Measurements from ENCODE around the gene SVOPL. TPM values are rescaled to one million over a fixed set of nuclear protein-coding genes. Genes with fewer than 3 reads are reported as not detected.

SVOPL gene
- total and polyA plus RNA-seq, 9 of the 15 experiments (the other 6 are each of a cell fraction or from before 2014, with no cell fraction given) = 0.13 to 0.42 (median 0.20) TPM; not detected in 6

GRCh38 chr7:138579136-138579535, 122.0 kb downstream of the SVOPL start:
- no peaks in the 10 kb centered on the region for H3K9me1 ChIP-seq (ENCODE audit: control insufficient read depth, insufficient read depth, low read length)
- H3K36me3 ChIP-seq (ENCODE audit: control insufficient read depth, insufficient read depth, low read length) = peaks cover 87% of the 10 kb centered on the region
- H3K27ac ChIP-seq (ENCODE audit: extremely low read depth, low read depth, low read length) = no peak overlapping the region
- CTCF ChIA-PET (ENCODE audit: low intra/inter-chr PET ratio) = no interaction called here
- no peak overlapping the region for H3K4me3 ChIP-seq
- in situ Hi-C loops (cut with MboI) (no loop called here), intact Hi-C loops (cut with micrococcal nuclease) (no loop called here)
- no peak for DNase-seq (ENCODE audit: extremely low read depth in 1 of 4, low spot score in 3 of 4)
- no peaks in the 10 kb centered on the region for H3K27me3 ChIP-seq (ENCODE audit: control insufficient read depth in 2 of 2, insufficient read depth in 2 of 2, low read length in 2 of 2)
- H3K9ac ChIP-seq (ENCODE audit: insufficient read depth in 1 of 2, low read depth in 2 of 2, low read length in 2 of 2) = no peak overlapping the region
- no peak for ATAC-seq
- H4K20me1 ChIP-seq (replicated peaks; ENCODE audit: control insufficient read depth, insufficient read depth, low read length) = no peaks in the 10 kb centered on the region
- no peaks in the 10 kb centered on the region for H3K4me1 ChIP-seq (replicated peaks in 1 of 2; ENCODE audit: control insufficient read depth in 2 of 2, insufficient read depth in 2 of 2, low read length in 2 of 2)
- no TSS peak for BruUV-seq (replicated peaks)
- H3K79me2 ChIP-seq (ENCODE audit: control insufficient read depth, insufficient read depth, low read length) = no peaks in the 10 kb centered on the region
- 78% methylated on average over 1 of the region's 1 CpG for WGBS (ENCODE audit: insufficient coverage, low coverage, missing lambda C conversion rate)
- POLR2A ChIA-PET = no interaction called here
- H3K9me3 ChIP-seq (replicated peaks; ENCODE audit: control insufficient read depth, insufficient read depth, low read depth, low read length) = no peaks in the 10 kb centered on the region
- FAIRE-seq = no peak
- H2AFZ ChIP-seq (ENCODE audit: low read depth, low read length) = no peak overlapping the region
- no peak overlapping the region for H3K4me2 ChIP-seq (ENCODE audit: insufficient read depth, low read length)
- TF ChIP-seq NFRKB (IDR thresholded peaks at IDR 0.05; ENCODE audit: low read depth) (no peak), HNRNPH1 (optimal IDR thresholded peaks at IDR 0.05; ENCODE audit: low read depth, low read length) (no peak), NONO (IDR thresholded peaks at IDR 0.05; ENCODE audit: low read depth in 2 of 2, low read length in 1 of 2) (no peak), ELK3 (CRISPR knock-in tag; IDR thresholded peaks at IDR 0.05) (no peak), ZNF668 (CRISPR knock-in tag; IDR thresholded peaks at IDR 0.05) (no peak), LEF1 (IDR thresholded peaks at IDR 0.05) (no peak), CHD4 (IDR thresholded peaks at IDR 0.05; ENCODE audit: insufficient read depth, insufficient replicate concordance, low read depth, low read length, poor library complexity, severe bottlenecking) (no peak)
- TF ChIP-seq, protein P1, sequence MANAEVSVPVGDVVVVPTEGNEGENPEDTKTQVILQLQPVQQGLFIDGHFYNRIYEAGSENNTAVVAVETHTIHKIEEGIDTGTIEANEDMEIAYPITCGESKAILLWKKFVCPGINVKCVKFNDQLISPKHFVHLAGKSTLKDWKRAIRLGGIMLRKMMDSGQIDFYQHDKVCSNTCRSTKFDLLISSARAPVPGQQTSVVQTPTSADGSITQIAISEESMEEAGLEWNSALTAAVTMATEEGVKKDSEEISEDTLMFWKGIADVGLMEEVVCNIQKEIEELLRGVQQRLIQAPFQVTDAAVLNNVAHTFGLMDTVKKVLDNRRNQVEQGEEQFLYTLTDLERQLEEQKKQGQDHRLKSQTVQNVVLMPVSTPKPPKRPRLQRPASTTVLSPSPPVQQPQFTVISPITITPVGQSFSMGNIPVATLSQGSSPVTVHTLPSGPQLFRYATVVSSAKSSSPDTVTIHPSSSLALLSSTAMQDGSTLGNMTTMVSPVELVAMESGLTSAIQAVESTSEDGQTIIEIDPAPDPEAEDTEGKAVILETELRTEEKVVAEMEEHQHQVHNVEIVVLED (CRISPR knock-in tag; IDR thresholded peaks at IDR 0.05) = no peak
- TF ChIP-seq, protein P2, sequence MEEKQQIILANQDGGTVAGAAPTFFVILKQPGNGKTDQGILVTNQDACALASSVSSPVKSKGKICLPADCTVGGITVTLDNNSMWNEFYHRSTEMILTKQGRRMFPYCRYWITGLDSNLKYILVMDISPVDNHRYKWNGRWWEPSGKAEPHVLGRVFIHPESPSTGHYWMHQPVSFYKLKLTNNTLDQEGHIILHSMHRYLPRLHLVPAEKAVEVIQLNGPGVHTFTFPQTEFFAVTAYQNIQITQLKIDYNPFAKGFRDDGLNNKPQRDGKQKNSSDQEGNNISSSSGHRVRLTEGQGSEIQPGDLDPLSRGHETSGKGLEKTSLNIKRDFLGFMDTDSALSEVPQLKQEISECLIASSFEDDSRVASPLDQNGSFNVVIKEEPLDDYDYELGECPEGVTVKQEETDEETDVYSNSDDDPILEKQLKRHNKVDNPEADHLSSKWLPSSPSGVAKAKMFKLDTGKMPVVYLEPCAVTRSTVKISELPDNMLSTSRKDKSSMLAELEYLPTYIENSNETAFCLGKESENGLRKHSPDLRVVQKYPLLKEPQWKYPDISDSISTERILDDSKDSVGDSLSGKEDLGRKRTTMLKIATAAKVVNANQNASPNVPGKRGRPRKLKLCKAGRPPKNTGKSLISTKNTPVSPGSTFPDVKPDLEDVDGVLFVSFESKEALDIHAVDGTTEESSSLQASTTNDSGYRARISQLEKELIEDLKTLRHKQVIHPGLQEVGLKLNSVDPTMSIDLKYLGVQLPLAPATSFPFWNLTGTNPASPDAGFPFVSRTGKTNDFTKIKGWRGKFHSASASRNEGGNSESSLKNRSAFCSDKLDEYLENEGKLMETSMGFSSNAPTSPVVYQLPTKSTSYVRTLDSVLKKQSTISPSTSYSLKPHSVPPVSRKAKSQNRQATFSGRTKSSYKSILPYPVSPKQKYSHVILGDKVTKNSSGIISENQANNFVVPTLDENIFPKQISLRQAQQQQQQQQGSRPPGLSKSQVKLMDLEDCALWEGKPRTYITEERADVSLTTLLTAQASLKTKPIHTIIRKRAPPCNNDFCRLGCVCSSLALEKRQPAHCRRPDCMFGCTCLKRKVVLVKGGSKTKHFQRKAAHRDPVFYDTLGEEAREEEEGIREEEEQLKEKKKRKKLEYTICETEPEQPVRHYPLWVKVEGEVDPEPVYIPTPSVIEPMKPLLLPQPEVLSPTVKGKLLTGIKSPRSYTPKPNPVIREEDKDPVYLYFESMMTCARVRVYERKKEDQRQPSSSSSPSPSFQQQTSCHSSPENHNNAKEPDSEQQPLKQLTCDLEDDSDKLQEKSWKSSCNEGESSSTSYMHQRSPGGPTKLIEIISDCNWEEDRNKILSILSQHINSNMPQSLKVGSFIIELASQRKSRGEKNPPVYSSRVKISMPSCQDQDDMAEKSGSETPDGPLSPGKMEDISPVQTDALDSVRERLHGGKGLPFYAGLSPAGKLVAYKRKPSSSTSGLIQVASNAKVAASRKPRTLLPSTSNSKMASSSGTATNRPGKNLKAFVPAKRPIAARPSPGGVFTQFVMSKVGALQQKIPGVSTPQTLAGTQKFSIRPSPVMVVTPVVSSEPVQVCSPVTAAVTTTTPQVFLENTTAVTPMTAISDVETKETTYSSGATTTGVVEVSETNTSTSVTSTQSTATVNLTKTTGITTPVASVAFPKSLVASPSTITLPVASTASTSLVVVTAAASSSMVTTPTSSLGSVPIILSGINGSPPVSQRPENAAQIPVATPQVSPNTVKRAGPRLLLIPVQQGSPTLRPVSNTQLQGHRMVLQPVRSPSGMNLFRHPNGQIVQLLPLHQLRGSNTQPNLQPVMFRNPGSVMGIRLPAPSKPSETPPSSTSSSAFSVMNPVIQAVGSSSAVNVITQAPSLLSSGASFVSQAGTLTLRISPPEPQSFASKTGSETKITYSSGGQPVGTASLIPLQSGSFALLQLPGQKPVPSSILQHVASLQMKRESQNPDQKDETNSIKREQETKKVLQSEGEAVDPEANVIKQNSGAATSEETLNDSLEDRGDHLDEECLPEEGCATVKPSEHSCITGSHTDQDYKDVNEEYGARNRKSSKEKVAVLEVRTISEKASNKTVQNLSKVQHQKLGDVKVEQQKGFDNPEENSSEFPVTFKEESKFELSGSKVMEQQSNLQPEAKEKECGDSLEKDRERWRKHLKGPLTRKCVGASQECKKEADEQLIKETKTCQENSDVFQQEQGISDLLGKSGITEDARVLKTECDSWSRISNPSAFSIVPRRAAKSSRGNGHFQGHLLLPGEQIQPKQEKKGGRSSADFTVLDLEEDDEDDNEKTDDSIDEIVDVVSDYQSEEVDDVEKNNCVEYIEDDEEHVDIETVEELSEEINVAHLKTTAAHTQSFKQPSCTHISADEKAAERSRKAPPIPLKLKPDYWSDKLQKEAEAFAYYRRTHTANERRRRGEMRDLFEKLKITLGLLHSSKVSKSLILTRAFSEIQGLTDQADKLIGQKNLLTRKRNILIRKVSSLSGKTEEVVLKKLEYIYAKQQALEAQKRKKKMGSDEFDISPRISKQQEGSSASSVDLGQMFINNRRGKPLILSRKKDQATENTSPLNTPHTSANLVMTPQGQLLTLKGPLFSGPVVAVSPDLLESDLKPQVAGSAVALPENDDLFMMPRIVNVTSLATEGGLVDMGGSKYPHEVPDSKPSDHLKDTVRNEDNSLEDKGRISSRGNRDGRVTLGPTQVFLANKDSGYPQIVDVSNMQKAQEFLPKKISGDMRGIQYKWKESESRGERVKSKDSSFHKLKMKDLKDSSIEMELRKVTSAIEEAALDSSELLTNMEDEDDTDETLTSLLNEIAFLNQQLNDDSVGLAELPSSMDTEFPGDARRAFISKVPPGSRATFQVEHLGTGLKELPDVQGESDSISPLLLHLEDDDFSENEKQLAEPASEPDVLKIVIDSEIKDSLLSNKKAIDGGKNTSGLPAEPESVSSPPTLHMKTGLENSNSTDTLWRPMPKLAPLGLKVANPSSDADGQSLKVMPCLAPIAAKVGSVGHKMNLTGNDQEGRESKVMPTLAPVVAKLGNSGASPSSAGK (IDR thresholded peaks at IDR 0.05) = no peak

Measured in K562 (cell line).